ENCODE measurements around the gene KLK12. TPM values are rescaled to one million over a fixed set of nuclear protein-coding genes. Genes with fewer than 3 reads are reported as not detected.

The KLK12 gene
- total RNA-seq, 1 experiment from 2014 or later = not detected

DNA sequence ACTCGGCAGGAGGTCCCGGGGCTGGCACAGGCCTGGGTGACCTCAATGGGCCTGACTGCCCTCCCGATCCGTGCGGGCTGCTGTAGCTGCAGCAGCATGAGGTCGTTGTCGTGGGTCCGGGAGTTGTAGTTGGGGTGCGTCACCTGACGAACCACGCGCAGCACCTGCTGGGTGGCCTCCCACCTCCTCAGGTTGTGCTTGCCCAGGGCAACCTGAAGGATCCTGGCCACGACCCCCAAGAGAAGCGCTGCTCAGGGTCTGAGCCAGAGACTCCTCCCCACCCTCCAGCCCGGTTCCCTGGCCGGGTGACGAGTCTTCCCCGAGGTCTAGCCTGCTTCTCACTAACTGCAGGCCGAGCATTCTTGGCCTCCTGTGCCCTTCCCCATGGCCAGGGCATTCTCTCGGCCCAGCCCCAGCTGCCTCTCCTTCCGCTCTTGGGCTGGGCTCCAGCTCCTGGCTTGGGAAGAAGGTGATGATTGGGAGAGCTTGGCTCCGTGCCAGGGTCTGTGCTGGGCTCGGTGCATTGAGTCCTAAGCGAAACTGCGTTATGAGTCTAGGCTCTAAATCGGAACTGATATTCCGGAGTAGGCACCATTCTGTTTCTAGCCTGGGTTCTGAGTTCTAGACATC, 44.8 kb upstream of the KLK12 start:
- H3K36me3 Mint-ChIP-seq (ENCODE audit: insufficient read depth, unreplicated experiment) = no peaks in the 10 kb centered on the region
- Histone ChIP-seq H3K36me3 (ENCODE audit: control insufficient read depth, insufficient read depth, low read length) (no peaks in the 10 kb centered on the region), H3K4me3 (ENCODE audit: low read depth, low read length) (no peak overlapping the region), H3K27me3 (replicated peaks; ENCODE audit: control insufficient read depth, insufficient read depth, low read length) (no peaks in the 10 kb centered on the region), H3K9me3 (no peaks in the 10 kb centered on the region), H3K4me1 (no peaks in the 10 kb centered on the region)
- TF ChIP-seq, protein P1, sequence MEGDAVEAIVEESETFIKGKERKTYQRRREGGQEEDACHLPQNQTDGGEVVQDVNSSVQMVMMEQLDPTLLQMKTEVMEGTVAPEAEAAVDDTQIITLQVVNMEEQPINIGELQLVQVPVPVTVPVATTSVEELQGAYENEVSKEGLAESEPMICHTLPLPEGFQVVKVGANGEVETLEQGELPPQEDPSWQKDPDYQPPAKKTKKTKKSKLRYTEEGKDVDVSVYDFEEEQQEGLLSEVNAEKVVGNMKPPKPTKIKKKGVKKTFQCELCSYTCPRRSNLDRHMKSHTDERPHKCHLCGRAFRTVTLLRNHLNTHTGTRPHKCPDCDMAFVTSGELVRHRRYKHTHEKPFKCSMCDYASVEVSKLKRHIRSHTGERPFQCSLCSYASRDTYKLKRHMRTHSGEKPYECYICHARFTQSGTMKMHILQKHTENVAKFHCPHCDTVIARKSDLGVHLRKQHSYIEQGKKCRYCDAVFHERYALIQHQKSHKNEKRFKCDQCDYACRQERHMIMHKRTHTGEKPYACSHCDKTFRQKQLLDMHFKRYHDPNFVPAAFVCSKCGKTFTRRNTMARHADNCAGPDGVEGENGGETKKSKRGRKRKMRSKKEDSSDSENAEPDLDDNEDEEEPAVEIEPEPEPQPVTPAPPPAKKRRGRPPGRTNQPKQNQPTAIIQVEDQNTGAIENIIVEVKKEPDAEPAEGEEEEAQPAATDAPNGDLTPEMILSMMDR (IDR thresholded peaks at IDR 0.05; ENCODE audit: insufficient read depth in 1 of 2, low read depth in 1 of 2, low read length in 1 of 2, severe bottlenecking in 1 of 2, unreplicated experiment in 1 of 2) = no peak
- intact Hi-C loops (cut with micrococcal nuclease; ENCODE audit: unreplicated experiment) = no loop called here
- no peaks in the 10 kb centered on the region for H3K4me1 Mint-ChIP-seq (ENCODE audit: low read depth, unreplicated experiment)
- no peak for DNase-seq
- BruUV-seq (replicated peaks) = no TSS peak
- CTCF ChIA-PET = no interaction called here
- peaks cover 2% of the 10 kb centered on the region for H3K9me3 Mint-ChIP-seq (ENCODE audit: unreplicated experiment)
- H3K27ac Mint-ChIP-seq (ENCODE audit: unreplicated experiment) = no peak overlapping the region
- no peak overlapping the region for H3K4me3 Mint-ChIP-seq (ENCODE audit: unreplicated experiment)
- H3K27me3 Mint-ChIP-seq (ENCODE audit: insufficient read depth, unreplicated experiment) = peaks cover 29% of the 10 kb centered on the region
- POLR2A ChIA-PET = interaction anchor here (0.7 kb wide), 1 partner anchor 569 kb away, joined by 3 read pairs; no protein-coding TSS in a partner anchor

DNA sequence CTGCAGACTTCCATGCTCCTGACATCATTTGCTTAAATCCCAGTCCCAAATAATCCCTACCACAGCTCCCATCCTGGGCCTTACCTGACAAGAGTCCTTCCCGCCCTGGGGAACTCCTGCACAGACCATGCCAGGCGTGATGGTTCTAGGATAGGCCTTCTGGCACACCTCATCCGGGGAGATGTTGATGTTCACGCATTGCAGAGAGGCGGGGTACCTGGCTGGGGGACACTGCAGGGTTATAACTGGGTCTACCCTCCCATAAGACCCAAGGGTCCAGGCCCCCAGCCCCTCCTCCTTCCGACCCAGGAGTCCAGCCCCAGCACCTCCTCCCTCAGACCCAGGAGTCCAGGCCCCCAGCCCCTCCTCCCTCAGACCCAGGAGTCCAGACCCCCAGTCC, 43.9 kb upstream of the KLK12 start:
- POLR2A ChIA-PET = no interaction called here
- H3K4me1 Mint-ChIP-seq (ENCODE audit: low read depth, unreplicated experiment) = no peaks in the 10 kb centered on the region
- H3K4me1 ChIP-seq = no peaks in the 10 kb centered on the region
- peaks cover 5% of the 10 kb centered on the region; the same call in 1 of the 2 replicates for H3K9me3 ChIP-seq
- CTCF ChIA-PET = no interaction called here
- H3K4me3 ChIP-seq (ENCODE audit: low read depth, low read length) = no peak overlapping the region
- H3K4me3 Mint-ChIP-seq (ENCODE audit: unreplicated experiment) = no peak overlapping the region
- H3K27me3 ChIP-seq (replicated peaks; ENCODE audit: control insufficient read depth, insufficient read depth, low read length) = no peaks in the 10 kb centered on the region
- DNase-seq = no peak
- H3K36me3 ChIP-seq (ENCODE audit: control insufficient read depth, insufficient read depth, low read length) = no peaks in the 10 kb centered on the region
- intact Hi-C loops (cut with micrococcal nuclease; ENCODE audit: unreplicated experiment) = no loop called here
- no peaks in the 10 kb centered on the region for H3K36me3 Mint-ChIP-seq (ENCODE audit: insufficient read depth, unreplicated experiment)
- TF ChIP-seq, protein P1 (IDR thresholded peaks at IDR 0.05; ENCODE audit: insufficient read depth in 1 of 2, low read depth in 1 of 2, low read length in 1 of 2, severe bottlenecking in 1 of 2, unreplicated experiment in 1 of 2) = no peak
- peaks cover 10% of the 10 kb centered on the region for H3K9me3 Mint-ChIP-seq (ENCODE audit: unreplicated experiment)
- H3K27me3 Mint-ChIP-seq (ENCODE audit: insufficient read depth, unreplicated experiment) = peaks cover 25% of the 10 kb centered on the region
- no peak overlapping the region for H3K27ac Mint-ChIP-seq (ENCODE audit: unreplicated experiment)
- BruUV-seq (replicated peaks) = no TSS peak

DNA sequence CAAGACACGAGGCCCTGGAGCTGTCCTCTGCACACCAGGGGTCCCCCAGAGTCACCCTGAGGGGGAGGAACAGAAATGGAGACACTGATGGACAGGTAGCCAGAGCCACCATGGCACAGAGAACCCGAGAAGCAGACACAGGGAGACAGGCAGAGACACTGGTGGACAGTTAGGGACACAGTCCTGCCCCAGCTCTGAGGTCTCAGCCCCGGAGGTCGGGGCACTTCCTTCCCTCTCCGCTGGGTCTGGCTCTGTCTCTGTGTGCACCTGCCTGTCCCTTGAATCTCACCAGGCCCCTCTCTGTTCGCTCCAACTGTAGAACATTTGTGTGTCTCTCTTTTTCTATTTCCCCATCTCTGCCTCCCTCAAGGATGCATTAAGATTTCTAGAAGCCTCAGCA, 43.3 kb upstream of the KLK12 start:
- peaks cover 11% of the 10 kb centered on the region for H3K9me3 ChIP-seq
- no peak overlapping the region for H3K4me3 ChIP-seq (ENCODE audit: low read depth, low read length)
- TF ChIP-seq, protein P1 (IDR thresholded peaks at IDR 0.05; ENCODE audit: insufficient read depth in 1 of 2, low read depth in 1 of 2, low read length in 1 of 2, severe bottlenecking in 1 of 2, unreplicated experiment in 1 of 2) = no peak
- no TSS peak for BruUV-seq (replicated peaks)
- no peak for DNase-seq
- H3K36me3 Mint-ChIP-seq (ENCODE audit: insufficient read depth, unreplicated experiment) = no peaks in the 10 kb centered on the region
- no peaks in the 10 kb centered on the region for H3K4me1 ChIP-seq
- peaks cover 19% of the 10 kb centered on the region for H3K27me3 Mint-ChIP-seq (ENCODE audit: insufficient read depth, unreplicated experiment)
- H3K4me1 Mint-ChIP-seq (ENCODE audit: low read depth, unreplicated experiment) = no peaks in the 10 kb centered on the region
- no peak overlapping the region for H3K27ac Mint-ChIP-seq (ENCODE audit: unreplicated experiment)
- CTCF ChIA-PET = no interaction called here
- no peaks in the 10 kb centered on the region for H3K36me3 ChIP-seq (ENCODE audit: control insufficient read depth, insufficient read depth, low read length)
- POLR2A ChIA-PET = no interaction called here
- H3K9me3 Mint-ChIP-seq (ENCODE audit: unreplicated experiment) = peaks cover 13% of the 10 kb centered on the region
- no peaks in the 10 kb centered on the region for H3K27me3 ChIP-seq (replicated peaks; ENCODE audit: control insufficient read depth, insufficient read depth, low read length)
- intact Hi-C loops (cut with micrococcal nuclease; ENCODE audit: unreplicated experiment) = no loop called here
- no peak overlapping the region for H3K4me3 Mint-ChIP-seq (ENCODE audit: unreplicated experiment)

All from Caco-2 (cell line).